K562 (cell line): ENCODE results near the gene N4BP3. TPM values are rescaled to one million over a fixed set of nuclear protein-coding genes. Genes with fewer than 3 reads are reported as not detected.

Experiments
- ATAC-seq: fragments of 200-7000 bp; cut with Tn5 transposase; 3 replicates; pipeline ENCODE4 v1.9.1; 2020; ENCODE audit warnings: moderate library complexity
- BruUV-seq: library from RNA; stranded (reverse); fragments of 400-500 nt; replicated peaks from 2 replicates; lab custom pipeline; 2021; lab: Mats Ljungman, UMichigan
- CTCF ChIA-PET: fragments of 300-600 bp; formaldehyde crosslinking; extraction: SDS; loops from one replicate; lab custom pipeline; 2021; ENCODE audit warnings: low intra/inter-chr PET ratio; lab: Yijun Ruan, JAX
- POLR2A ChIA-PET: fragments of 300-600, 350-650 bp; sonication (Branson Sonifier 250); formaldehyde crosslinking; extraction: SDS; loops from one replicate; lab custom pipeline; 2021; ENCODE audit warnings: antibody characterized with exemption, inconsistent platforms; lab: Yijun Ruan, JAX
- DNase-seq, 4 experiments: peaks; one replicate each; pipeline versions ENCODE4 v3.0.0 to v3.0.0-alpha.2; 2011 to 2018; ENCODE audit warnings: low spot score in 3 of 4, mixed read lengths in 3 of 4; ENCODE audit errors: extremely low read depth in 1 of 4
- FAIRE-seq: peaks from 2 replicates; lab custom pipeline; 2011; peaks lifted over from hg19 to GRCh38; lab: Jason Lieb, UNC
- H2AFZ ChIP-seq: 2 replicates; pipeline ENCODE4 v1.6.0; 2011; ENCODE audit warnings: low read depth, low read length, control low read depth, inconsistent platforms
- H3K27ac ChIP-seq: fragments of 200-600 bp; 3 replicates; pipeline ENCODE4 v1.8.0; 2011; ENCODE audit warnings: low read depth, mild to moderate bottlenecking, control low read depth, inconsistent platforms, low read length, moderate library complexity, mixed read lengths; ENCODE audit errors: extremely low read depth
- H3K27me3 ChIP-seq, 2 experiments: fragments of 300-600 bp in 1 of 2; 2 replicates in 1 of 2; 3 replicates in 1 of 2; pipeline versions ENCODE4 v1.6.0 to v1.8.0; 2011; ENCODE audit warnings: inconsistent platforms in 2 of 2, low read length in 2 of 2, mild to moderate bottlenecking in 1 of 2, mixed read lengths in 1 of 2, moderate library complexity in 1 of 2; ENCODE audit not compliant: control insufficient read depth in 2 of 2, insufficient read depth in 2 of 2
- H3K36me3 ChIP-seq: fragments of 300-600 bp; 3 replicates; pipeline ENCODE4 v1.8.0; 2011; ENCODE audit warnings: mild to moderate bottlenecking, low read length, inconsistent platforms; ENCODE audit not compliant: control insufficient read depth, insufficient read depth
- H3K4me1 ChIP-seq, 2 experiments: fragments of 200-600 bp in 1 of 2; replicated peaks in 1 of 2; 2 replicates in 1 of 2; 3 replicates in 1 of 2; pipeline versions ENCODE4 v1.5.1 to v1.8.0; 2011; ENCODE audit warnings: inconsistent platforms in 2 of 2, low read length in 2 of 2, mild to moderate bottlenecking in 1 of 2, mixed read lengths in 1 of 2, moderate library complexity in 1 of 2; ENCODE audit not compliant: control insufficient read depth in 2 of 2, insufficient read depth in 2 of 2
- H3K4me2 ChIP-seq: 2 replicates; pipeline ENCODE4 v1.6.1; 2011; ENCODE audit warnings: low read length, control low read depth, inconsistent platforms, mixed read lengths; ENCODE audit not compliant: insufficient read depth
- H3K4me3 ChIP-seq: fragments of 200-600 bp; sonication (generic), shearing (Covaris generic); 2 replicates; pipeline ENCODE4 v1.5.1; 2016; ENCODE audit warnings: control low read depth, inconsistent platforms
- H3K79me2 ChIP-seq: fragments of 200-600 bp; 3 replicates; pipeline ENCODE4 v1.8.0; 2011; ENCODE audit warnings: low read length, inconsistent platforms; ENCODE audit not compliant: control insufficient read depth, insufficient read depth
- H3K9ac ChIP-seq, 2 experiments: 2 replicates each; pipeline versions ENCODE4 v1.6.0 to v1.6.1; 2011; ENCODE audit warnings: low read depth in 2 of 2, low read length in 2 of 2, control low read depth in 1 of 2, inconsistent platforms in 1 of 2, mild to moderate bottlenecking in 1 of 2, mixed read lengths in 1 of 2; ENCODE audit not compliant: insufficient read depth in 1 of 2
- H3K9me1 ChIP-seq: one replicate; pipeline ENCODE4 v1.6.0; 2011; ENCODE audit warnings: inconsistent platforms, mild to moderate bottlenecking, low read length, moderate library complexity; ENCODE audit not compliant: control insufficient read depth, insufficient read depth
- H3K9me3 ChIP-seq: replicated peaks from 2 replicates; pipeline ENCODE4 v1.5.1; 2011; ENCODE audit warnings: low read depth, low read length, inconsistent platforms; ENCODE audit not compliant: control insufficient read depth, insufficient read depth
- H4K20me1 ChIP-seq: replicated peaks from 2 replicates; pipeline ENCODE4 v1.6.1; 2011; ENCODE audit warnings: low read length, inconsistent platforms, mixed read lengths; ENCODE audit not compliant: control insufficient read depth, insufficient read depth
- EWSR1 ChIP-seq: fragments of 450-650 bp; IDR thresholded peaks from 2 replicates; pipeline ENCODE4 v1.6.1; 2018; ENCODE audit warnings: borderline replicate concordance, mild to moderate bottlenecking, low read depth, moderate library complexity; ENCODE audit not compliant: partially characterized antibody
- MYBL2 ChIP-seq, 2 experiments: fragments of 450-650 bp in 1 of 2; sonication (generic) in 1 of 2; formaldehyde crosslinking in 1 of 2; IDR thresholded peaks; 2 replicates each; pipeline versions ENCODE4 v1.6.1 to v1.8.1; 2017 to 2022; ENCODE audit warnings: borderline replicate concordance in 1 of 2, inconsistent platforms in 1 of 2, low read depth in 1 of 2, mild to moderate bottlenecking in 1 of 2, missing genetic modification reagents in 1 of 2, moderate library complexity in 1 of 2
- NCOA6 ChIP-seq: fragments of 450-650 bp; IDR thresholded peaks from 2 replicates; pipeline ENCODE4 v1.6.1; 2017; ENCODE audit warnings: mild to moderate bottlenecking
- NR2F6 ChIP-seq: fragments of 450-650 bp; formaldehyde crosslinking; IDR thresholded peaks from 2 replicates; pipeline ENCODE4 v1.4.0; 2020; ENCODE audit warnings: mild to moderate bottlenecking
- POLR2A ChIP-seq: fragments of 450-650 bp; conservative IDR thresholded peaks from 2 replicates; pipeline ENCODE4 v1.6.1; 2016
- POLR2AphosphoS2 ChIP-seq: IDR thresholded peaks from 2 replicates; pipeline ENCODE4 v1.6.1; 2012; ENCODE audit warnings: low read length, improper control_type of control experiment
- POLR2AphosphoS5 ChIP-seq: IDR thresholded peaks from 2 replicates; pipeline ENCODE4 v1.6.1; 2011; ENCODE audit warnings: mild to moderate bottlenecking, low read depth, low read length, moderate library complexity; ENCODE audit not compliant: control insufficient read depth, insufficient read depth
- POLR2G ChIP-seq: fragments of 200-400 bp; formaldehyde crosslinking; IDR thresholded peaks from 2 replicates; pipeline ENCODE4 v1.6.1; 2017; ENCODE audit warnings: low read depth, mild to moderate bottlenecking, antibody characterized with exemption, low read length, moderate library complexity
- RAD21 ChIP-seq, 2 experiments: fragments of 250-450 bp in 1 of 2; fragments of 450-650 bp in 1 of 2; sonication (Bioruptor Pico) in 1 of 2; formaldehyde crosslinking in 1 of 2; IDR thresholded peaks in 1 of 2; conservative IDR thresholded peaks in 1 of 2; 2 replicates each; pipeline versions ENCODE4 v1.4.0 to v1.8.0; 2020 to 2022; ENCODE audit warnings: mild to moderate bottlenecking in 2 of 2, moderate library complexity in 1 of 2
- RB1 ChIP-seq: fragments of 450-650 bp; IDR thresholded peaks from 2 replicates; pipeline ENCODE4 v1.6.1; 2017; ENCODE audit warnings: low read depth, mild to moderate bottlenecking
- RBFOX2 ChIP-seq: fragments of 200-400 bp; formaldehyde crosslinking; IDR thresholded peaks from 2 replicates; pipeline ENCODE4 v1.6.1; 2017; ENCODE audit warnings: low read depth, mild to moderate bottlenecking, low read length, moderate library complexity
- SUPT5H ChIP-seq: fragments of 450-650 bp; IDR thresholded peaks from 2 replicates; pipeline ENCODE4 v1.6.1; 2016
- XRCC3 ChIP-seq: fragments of 450-650 bp; IDR thresholded peaks from 2 replicates; pipeline ENCODE4 v1.6.1; 2017; ENCODE audit warnings: mild to moderate bottlenecking, moderate library complexity
- ZBTB33 ChIP-seq: sonication (generic); formaldehyde crosslinking; IDR thresholded peaks from 2 replicates; pipeline ENCODE4 v1.8.1; 2023; ENCODE audit warnings: mild to moderate bottlenecking, missing genetic modification reagents
- ZNF263 ChIP-seq: sonication (generic); formaldehyde crosslinking; IDR thresholded peaks from 2 replicates; pipeline ENCODE4 v1.8.0; 2022; ENCODE audit warnings: mild to moderate bottlenecking, missing genetic modification reagents, borderline replicate concordance
- ZNF274 ChIP-seq: IDR thresholded peaks from 2 replicates; pipeline ENCODE4 v1.6.1; 2011; ENCODE audit warnings: low read depth, mild to moderate bottlenecking, low read length, moderate library complexity, borderline replicate concordance
- ZNF511 ChIP-seq: sonication (generic); formaldehyde crosslinking; IDR thresholded peaks from 2 replicates; pipeline ENCODE4 v1.8.0; 2022; ENCODE audit warnings: mild to moderate bottlenecking, missing genetic modification reagents
- WGBS: fragments of 100-300 bp; shearing (Covaris generic); methylation state at CpG from one replicate; pipeline ENCODE4 v1.1.6; 2016; ENCODE audit warnings: low coverage, mixed read lengths; ENCODE audit not compliant: insufficient coverage; ENCODE audit errors: missing lambda C conversion rate; 5-methylcytosine and 5-hydroxymethylcytosine counted together
- in situ Hi-C: fragments of 300-500 bp; cut with MboI; formaldehyde crosslinking; loops from 4 replicates; pipeline ENCODE4 v1.15.0; 2018; ENCODE audit warnings: inconsistent platforms, mixed read lengths
- intact Hi-C: fragments of 100-400 bp; cut with micrococcal nuclease; formaldehyde crosslinking; loops from 2 replicates; pipeline ENCODE4 v1.14.2; 2022
- polyA plus RNA-seq, 8 experiments: library from polyadenylated mRNA; depleted of rRNA in 4 of 8; stranded (reverse) in 5 of 8; unstranded in 3 of 8; fragments of >200 nt; fragmentation: Nextera tagmentation in 2 of 8; fragmentation: Illumina TruSeq in 1 of 8; extraction: Ambion mirVana in 2 of 8; extraction: Trizol in 1 of 8; gene quantifications; 2 replicates each; pipeline versions ENCODE4 v1.2.1 to v1.2.3, GENCODE V29; 2011 to 2014; ENCODE audit warnings: inconsistent platforms in 1 of 8, missing spikeins in 1 of 8
- total RNA-seq, 7 experiments: library from RNA; depleted of rRNA in 6 of 7; stranded (reverse); fragments of >200 nt in 6 of 7; fragmentation: Illumina TruSeq in 2 of 7; extraction: Trizol in 2 of 7; gene quantifications; 2 replicates each; pipeline versions ENCODE4 v1.2.1 to v1.2.3, GENCODE V29; 2011 to 2021; ENCODE audit warnings: low replicate concordance in 1 of 7

The N4BP3 gene
- total and polyA plus RNA-seq, 9 of the 15 experiments (the other 6 are each of a cell fraction or from before 2014, with no cell fraction given): 0.06 to 7.0 (median 2.4) TPM

GRCh38 chr5:178150977-178151734 lies 37.8 kb downstream of the N4BP3 start:
- H3K36me3 ChIP-seq: peaks cover 66% of the 10 kb centered on the region
- 81% methylated on average over 10 of the region's 11 CpGs for WGBS
- TF ChIP-seq EWSR1 (peak; percentile 75), ZBTB33 (CRISPR knock-in tag) (peak; percentile 54; the same call in 1 of the 2 replicates), ZNF511 (CRISPR knock-in tag) (peak; percentile 24; the same call in 1 of the 2 replicates), POLR2G (peak; percentile 65; the same call in 1 of the 2 replicates), NCOA6 (no peak), RBFOX2 (peak; percentile 47; the same call in 1 of the 2 replicates), POLR2AphosphoS2 (peak; percentile 85), RB1 (no peak), SUPT5H (peak; percentile 51), RAD21 (CRISPR knock-in tag; conservative IDR thresholded peaks at IDR 0.05 in 1 of 2, IDR thresholded peaks at IDR 0.05 in 1 of 2) (peak in 1 of 2 experiments; percentile 38; a peak in 2 of 4 replicates), POLR2A (peak; percentile 58), ZNF263 (CRISPR knock-in tag) (0 out of 2 replicates have a peak, but pooled peaks have one; percentile 23), XRCC3 (no peak), MYBL2 (IDR thresholded peaks at IDR 0.05; ENCODE audit: low read depth) (no peak), MYBL2 (CRISPR knock-in tag; IDR thresholded peaks at IDR 0.05; ENCODE audit: borderline replicate concordance) (no peak), ZNF274 (no peak), NR2F6 (CRISPR knock-in tag) (no peak), POLR2AphosphoS5 (0 out of 2 replicates have a peak, but pooled peaks have one; percentile 19)

More at GRCh38 chr5:178150977-178151734, 37.8 kb downstream of the N4BP3 start:
- in situ Hi-C loops (loop anchor here (5.0 kb wide), 1 partner anchor 74 kb away; no protein-coding TSS in a partner anchor), intact Hi-C loops (loop anchor here (5.0 kb wide), 1 partner anchor 39 kb away; the partner anchor contains the start of gene N4BP3)
- Histone ChIP-seq H3K4me3 (no peak overlapping the region), H3K4me2 (no peak overlapping the region), H3K4me1 (peaks cover 9 to 26% of the 10 kb centered on the region in 2 experiments; a peak in 4 of 5 replicates), H4K20me1 (peaks cover 17% of the 10 kb centered on the region), H3K9me1 (no peaks in the 10 kb centered on the region), H3K9ac (peak overlapping the region in 1 of 2 experiments; percentile 49; a peak in 1 of 4 replicates), H3K27me3 (no peaks in the 10 kb centered on the region), H3K27ac (no peak overlapping the region; the same call in 2 of the 3 replicates), H2AFZ (no peak overlapping the region), H3K9me3 (no peaks in the 10 kb centered on the region), H3K79me2 (peaks cover 24% of the 10 kb centered on the region)
- DNase-seq: peak in 1 of 4 experiments; percentile 47
- CTCF ChIA-PET: interaction anchor here (0.6 to 0.9 kb wide), 2 partner anchors 75 to 640 kb away, joined by 3 to 4 read pairs; no protein-coding TSS in a partner anchor
- no peak for FAIRE-seq
- POLR2A ChIA-PET: interaction anchor here (0.8 to 3.0 kb wide), 5 partner anchors 11 to 76 kb away, joined by 3 to 13 read pairs (median 3); no protein-coding TSS in a partner anchor
- ATAC-seq: peak; percentile 12; the same call in 1 of the 3 replicates
- no TSS peak for BruUV-seq
